Stimulated activated CD4-positive, alpha-beta T cell treated with anti-CD3 and anti-CD28 coated beads, Interleukin-1b, Interleukin-23, amount 100 ng/mL, for 4 hours (primary cell): ENCODE results near the gene ORC5.
"Not testable (repeated sequence)": the region's sequence is repeated elsewhere in the genome, so short reads cannot be mapped to it uniquely, and the experiment has no call there.

Experiments
- DNase-seq, 2 donors: peaks; one replicate each; pipeline ENCODE4 v3.0.0-alpha.2; 2020; ENCODE audit warnings: low read depth in 2 of 2

ORC5 gene

DNA sequence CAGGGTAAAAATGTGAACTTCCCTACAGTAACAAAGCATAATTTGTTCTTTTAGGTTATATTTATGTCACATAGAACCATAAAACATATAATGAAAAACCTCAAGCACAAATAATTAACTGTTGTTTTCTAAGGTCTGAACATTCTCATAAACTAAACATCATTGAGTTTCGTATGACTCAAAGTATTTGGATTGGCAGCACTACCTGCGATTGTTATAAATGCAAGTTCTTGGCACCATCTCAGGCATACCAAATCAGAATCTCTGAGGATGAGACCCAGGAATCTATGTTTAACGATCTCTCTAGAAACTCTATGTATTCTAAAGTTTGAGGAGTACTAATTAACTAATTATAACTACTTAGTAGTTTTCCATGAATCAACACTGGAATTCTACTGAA, 22.5 kb downstream of the ORC5 start:
- DNase-seq = no peak

DNA sequence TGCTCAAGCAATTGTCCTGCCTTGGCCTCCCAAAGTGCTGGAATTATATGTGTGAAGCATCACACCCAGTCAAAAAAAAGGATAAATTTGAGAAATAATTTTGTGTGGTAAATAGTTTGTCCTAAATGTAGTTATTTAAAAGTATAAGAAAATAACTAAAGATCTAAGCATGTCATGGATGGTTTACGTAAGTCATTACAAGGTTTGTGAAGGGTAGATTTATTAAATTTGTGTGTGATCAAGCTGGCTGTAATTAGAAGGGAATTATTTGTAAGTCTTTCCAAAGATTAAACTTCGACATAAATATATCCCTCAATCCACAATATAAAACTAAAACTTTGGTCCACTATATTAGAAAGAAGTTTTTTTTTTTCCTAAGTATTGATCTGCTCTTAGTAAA, 28.6 kb downstream of the ORC5 start:
- DNase-seq = no peak

DNA sequence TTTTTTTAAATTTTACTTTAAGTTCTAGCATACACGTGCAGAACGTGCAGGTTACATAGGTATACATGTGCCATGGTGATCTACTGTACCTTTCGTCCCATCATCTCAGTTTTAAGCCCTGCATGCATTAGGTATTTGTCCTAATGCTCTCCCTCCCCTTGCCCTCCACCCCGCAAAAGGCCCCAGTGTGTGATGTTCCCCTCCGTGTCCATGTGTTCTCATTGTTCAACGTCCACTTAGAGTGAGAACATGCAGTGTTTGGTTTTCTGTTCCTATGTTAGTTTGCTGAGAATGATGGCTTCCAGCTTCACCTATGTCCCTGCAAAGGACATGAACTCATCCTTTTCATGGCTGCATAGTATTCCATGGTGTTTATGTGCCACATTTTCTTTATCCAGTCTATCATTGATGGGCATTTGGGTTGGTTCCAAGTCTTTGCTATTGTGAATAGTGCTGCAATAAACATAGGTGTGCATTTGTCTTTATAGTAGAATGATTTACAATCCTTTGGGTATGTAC, 30.2 kb downstream of the ORC5 start:
- DNase-seq = not testable (repeated sequence)

DNA sequence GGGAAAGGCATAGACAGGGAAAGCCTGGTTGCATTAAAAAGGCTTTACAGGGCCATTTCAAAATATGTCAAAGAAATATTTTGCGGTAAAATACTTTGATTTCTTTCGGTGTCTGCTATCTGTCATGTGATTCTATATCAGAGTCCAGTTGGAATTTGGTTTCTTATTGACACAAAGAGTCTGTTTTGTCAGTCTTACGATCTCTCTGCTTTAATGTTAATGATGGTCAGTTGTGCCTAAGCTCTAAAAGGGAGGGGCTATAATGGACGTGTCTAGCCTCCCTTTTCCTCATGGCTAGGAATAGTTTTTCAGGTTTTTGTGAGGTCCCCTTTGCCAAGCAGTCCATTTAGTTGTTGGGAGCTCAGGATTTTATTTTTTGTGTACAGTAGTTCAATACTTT, 31.5 kb downstream of the ORC5 start:
- DNase-seq = no peak

DNA sequence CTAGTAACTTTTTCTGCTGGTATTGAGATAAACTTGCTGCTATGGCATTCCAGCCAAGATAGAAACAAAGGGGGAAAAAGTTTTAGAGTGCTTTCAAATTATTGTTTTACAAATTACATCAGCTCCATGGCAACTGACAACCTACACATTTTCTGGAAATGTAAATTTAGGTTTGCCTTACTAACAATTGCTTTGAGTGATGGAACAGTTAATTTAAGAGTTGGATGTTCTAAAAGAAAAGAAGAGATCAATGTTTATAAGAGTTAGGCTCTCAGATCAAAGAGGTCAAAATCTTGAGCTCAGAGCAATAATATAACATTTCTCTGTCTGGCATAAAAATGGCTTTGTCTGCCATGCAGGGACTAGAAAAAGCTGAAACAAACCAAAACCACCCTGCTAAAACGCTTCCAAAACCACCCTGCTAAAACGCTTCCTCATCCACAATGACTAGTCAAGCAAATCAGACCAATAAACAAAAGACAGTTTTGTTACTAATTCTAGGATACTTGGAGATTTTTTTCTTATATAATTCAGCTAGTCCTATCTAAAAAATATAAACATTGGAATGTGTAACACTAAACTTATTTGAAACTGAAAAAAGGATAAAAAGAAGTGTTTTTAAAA, 32.3 kb downstream of the ORC5 start:
- no peak for DNase-seq

DNA sequence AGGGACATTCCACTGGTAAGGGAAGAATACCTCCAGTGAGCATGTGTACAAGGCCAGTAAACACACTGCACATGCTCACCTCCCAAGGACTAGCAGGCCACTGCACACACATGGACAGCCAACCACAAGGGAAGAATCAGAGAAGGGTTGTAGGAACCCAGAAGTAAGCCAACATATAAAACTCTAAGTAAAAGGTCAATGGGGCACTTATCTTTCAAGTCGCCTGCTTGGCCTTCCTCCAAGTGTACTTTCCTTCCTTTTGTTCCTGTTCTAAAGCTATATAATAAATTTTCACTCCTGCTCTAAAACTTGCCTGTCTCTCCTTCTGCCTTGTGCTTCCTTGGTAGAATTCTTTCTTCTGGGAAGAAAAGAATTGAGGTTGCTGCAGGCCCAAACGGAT, 33.0 kb downstream of the ORC5 start:
- DNase-seq = no peak

DNA sequence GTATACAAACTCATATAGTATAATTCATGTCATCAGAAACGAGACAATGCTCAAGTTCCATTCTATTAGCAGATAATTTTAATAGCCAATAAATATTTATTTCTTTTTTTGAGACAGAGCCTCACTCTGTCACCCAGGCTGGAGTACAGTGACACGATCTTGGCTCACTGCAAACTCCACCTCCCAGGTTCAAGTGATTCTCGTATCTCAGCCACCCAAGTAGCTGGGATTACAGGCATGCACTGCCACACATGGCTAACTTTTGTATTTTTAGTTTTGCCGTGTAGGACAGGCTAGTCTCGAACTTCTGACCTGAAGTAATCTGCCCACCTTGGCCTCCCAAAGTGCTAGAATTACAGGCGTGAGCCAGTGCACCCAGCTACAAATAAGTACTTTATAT, 45.7 kb downstream of the ORC5 start:
- no peak for DNase-seq

DNA sequence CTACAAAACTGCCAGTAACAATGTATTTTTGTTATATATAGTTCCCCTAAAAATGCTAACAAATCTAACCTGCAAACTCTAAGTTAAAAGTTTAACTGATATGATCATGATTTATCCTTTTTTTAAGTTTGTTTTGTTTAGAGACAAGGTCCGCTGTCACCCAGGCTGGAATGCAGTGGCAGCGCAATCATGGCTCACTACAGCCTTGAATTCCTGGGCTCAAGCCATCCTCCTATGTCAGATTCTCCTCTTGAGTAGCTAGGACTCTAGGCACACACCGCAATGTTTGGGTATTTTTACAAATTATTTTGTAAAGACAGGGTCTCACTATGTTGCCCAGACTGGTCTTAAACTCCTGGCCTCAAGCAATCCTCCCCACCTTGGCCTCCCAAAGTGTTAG, 46.6 kb downstream of the ORC5 start:
- DNase-seq = no peak

DNA sequence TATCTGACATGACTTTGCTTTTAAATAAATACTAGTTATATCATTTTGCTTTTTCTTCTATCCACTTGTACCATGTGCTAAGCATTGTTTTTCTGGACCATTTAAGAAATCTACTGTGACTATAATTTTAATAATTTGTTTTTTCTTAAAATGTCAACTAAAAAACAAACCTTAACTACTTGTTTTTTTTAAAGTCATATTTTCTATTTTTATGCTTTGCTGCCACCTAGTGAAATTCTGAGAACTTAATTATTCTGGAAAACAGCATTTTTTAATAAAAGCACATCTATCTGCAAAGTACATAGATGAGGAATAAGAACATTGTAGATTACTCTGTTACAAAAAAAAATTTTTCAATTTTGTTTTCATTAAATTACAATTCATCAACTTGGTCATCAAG, 47.4 kb downstream of the ORC5 start:
- DNase-seq = no peak

DNA sequence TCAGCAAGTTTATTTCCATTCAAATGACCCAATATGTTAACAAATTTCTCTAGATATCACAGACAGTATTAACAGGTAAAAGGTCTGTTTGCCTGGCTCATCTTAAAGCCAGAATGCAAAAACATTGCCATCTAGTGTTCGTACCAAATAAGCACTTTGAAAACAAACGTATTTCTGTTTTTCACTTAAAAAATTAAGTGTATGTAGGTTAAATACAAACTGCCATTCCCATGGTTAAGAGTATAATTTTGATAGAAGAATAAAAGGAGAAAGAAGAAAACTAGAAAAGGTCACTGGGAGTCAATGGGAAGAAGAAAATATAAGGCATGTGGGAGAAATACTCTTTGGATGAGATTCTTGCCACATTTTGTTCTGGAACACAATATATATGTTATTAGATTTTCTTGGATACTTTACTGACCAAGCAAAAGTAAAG, 51.0 kb downstream of the ORC5 start:
- no peak for DNase-seq

DNA sequence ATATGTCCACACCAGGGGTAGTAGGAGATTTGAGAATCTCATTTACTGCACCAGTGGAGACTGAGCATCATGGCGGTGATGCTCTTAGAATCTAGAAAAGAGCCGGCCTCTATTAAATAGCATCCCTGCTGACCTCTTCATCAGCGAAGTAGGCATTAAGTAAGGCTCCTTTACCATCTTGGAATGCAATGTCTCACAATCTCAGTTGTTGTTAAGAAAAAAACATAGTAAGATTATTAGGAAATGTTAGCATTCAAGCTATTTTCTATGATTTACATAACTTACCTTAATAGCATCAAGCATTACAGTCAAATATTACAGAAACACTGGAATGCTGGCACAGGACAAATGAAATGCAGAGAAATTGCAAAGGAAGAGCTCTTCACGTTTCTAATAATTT, 54.5 kb downstream of the ORC5 start:
- no peak for DNase-seq

DNA sequence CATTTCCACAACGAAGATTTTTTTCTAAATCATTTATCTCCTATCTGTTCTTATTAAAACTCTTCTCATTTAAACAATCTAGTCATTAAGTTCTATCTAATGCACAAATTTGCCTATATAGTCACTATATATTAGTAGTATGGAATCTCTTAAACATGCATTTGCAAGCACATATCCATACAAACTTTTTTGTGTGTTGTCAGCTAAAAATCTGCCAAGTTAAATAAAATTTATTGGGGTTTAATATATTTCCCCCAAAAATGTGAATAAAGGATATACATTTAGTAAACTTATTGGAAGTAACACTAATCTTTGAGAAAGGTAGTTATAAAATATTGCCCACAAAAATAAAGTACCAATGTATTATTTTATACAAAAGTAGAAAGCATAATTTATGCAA, 55.3 kb downstream of the ORC5 start:
- no peak for DNase-seq

DNA sequence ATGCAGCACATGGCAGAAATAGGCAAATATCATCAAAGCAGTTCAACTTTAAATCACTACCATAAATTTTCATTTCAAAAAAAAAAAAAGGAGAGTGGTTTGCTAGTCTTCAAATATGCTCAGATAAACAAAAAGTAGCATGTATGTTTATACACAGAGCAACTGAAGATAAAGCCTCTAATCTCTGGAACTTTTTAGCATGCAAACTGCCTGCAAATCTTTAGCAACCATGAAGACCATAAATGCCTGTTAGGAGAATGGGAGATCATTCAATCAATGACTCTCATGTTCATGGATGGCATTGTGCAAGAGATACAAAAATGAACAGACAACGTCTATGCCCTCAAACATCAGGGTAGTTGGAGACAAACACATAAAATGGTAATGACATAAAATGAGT, 57.3 kb downstream of the ORC5 start:
- no peak for DNase-seq

DNA sequence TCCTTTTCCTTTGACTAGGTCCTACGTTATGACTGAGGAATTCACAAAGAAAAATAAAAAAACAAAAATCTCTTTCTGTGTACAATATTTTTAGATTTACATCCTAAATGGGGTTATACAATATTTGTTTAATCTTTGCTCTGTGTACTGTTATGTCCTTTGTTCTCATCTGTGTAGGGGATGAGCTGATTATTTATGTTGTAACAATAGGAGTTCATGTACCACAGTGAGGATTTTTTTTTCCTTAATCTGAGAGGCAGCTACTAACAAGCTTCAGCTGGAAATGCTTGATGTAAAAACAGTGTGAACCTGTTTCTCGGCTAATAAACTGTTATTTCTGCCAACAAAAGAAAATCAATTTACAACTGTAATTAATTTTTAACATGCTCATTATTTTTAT, 58.0 kb downstream of the ORC5 start:
- DNase-seq = no peak

DNA sequence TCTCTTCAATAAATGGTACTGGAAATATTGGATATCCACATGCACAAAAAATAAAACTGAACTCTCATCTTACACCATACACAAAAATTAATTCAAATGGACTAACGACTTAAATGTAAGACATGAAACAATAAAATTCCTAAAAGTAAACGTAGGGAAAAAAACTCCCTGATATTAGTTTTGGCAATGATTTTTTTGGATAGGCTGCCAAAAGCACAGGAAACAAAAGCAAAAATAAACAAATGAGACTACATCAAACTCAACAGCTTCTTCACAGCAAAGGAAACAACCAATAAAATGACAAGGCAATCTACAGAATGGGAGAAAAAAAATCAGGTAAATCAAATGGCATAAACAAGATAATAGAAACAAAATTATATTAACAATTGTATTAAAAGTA, 65.7 kb downstream of the ORC5 start:
- no peak for DNase-seq

DNA sequence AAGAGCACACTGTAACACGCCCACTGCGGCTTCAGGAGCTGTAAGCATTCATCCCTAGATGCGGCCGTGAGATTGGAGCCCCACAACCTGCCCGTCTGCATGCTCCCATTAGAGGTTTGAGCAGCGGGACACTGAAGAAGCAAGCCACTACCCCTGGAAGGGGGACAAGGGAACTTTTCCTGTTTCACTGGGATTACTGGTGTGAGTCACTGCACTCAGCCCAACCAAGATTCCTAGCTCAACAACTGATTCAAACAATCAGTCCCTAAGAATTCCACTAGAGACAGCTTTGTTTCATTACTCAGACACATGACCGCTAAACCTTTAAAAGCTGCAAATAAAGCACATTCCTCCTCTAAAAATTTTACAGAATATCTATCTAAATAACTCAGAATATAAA, 69.8 kb downstream of the ORC5 start:
- no peak for DNase-seq

DNA sequence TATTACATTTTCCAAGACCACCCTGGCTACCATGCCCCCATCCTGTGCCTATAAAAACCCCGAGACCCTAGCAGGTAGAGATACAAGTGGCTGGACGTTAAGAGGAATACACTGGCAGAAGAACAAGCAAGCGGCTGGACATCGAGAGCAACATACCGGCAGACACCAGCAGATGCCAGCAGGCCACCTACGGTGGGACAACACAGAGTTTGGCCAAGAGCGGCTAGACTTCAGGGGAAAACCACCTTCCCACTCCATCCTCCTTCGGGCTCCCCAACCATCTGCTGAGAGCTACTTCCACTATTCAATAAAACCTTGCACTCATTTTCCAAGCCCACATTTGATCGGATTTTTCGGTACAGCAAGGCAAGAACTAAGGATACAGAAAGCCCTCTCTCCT, 70.3 kb downstream of the ORC5 start:
- no peak for DNase-seq

DNA sequence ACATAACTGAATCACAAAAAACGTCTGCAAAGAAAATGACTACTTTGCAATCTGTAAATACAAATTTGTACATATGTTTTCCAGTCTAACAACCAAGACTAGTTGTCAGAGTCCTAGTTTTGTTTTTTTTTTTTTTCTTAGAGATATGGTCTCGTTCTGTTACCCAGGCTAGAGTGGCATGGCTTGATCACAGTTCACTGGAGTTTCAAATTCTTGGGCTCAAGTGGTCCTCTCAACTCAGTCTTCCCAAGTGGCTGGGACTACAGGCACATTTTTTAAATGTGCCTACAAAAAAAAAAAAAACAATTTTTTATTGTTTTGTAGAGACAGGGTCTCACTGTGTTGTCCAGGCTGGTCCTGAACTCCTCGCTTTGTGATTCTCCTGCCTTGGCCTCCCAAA, 70.8 kb downstream of the ORC5 start:
- DNase-seq = no peak

DNA sequence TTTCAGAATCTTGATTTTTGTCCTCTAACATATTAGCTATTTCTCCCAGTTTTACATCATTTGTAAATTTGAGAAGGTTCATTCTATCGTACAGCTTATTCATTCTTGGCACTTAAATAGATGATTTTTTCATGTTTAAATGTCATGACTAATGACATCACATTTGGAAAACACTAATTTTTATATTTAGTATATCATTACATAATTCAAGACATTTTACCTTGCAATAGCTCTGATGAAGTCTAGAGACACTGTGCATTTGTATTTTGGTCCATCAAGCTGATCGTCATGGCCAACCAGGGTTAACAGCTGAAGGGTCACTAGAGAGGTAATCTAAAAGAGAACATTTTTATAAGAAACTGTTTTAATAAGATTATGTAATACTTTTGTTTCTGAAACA, 71.3 kb downstream of the ORC5 start:
- no peak for DNase-seq

DNA sequence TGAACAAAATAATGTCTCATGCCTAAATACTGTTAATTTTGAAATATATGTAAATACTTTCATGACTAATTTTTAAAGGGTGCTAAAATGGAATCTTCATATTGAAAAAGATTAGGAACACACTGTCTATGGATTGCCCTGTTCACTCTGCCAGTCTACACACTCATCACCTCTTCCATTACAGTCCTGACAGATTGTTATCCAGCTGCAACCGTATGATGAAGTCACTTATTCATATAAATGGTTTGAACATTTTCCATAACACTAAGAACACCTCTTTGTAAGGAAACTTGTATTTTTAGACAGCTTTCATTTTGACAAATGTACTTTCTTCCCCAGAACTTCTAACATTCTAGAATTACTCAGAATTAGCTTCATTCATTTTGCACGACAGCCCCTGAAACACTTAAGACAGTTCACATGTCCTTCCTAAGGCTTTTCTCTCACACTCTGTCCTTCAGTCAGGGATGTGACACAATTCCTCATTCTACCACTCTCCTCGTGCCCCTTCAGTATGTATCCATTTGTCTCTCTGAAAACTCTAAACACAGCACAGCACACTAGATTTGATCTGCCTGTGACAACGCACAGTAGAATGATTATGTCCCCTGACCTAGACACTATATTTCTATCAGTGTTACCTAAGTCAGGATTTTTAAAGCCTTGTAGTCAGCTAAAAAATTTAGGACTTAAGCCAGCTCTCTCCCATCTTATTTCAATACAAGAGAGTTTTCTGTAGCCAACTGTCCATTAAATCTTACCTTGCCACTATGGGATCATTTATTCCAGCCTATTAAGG, 71.9 kb downstream of the ORC5 start:
- no peak for DNase-seq

DNA sequence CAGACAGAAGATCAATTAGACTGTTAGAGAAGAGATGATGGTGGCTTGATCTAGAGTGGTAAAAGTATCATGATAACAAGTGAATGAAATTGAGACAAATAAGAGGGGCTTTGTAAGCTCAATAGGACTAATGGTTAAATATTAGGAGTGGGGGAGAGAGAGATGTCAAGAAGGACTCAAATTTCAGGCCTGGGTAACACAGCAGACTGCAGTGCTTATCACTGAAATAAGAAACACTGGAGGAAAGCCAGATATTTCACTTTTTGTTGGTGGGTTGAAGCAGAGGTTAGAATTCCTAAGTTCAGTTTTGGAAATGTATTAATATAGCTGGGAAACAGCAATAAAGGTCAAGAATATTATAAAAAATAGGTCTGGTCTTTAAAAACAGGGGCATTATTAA, 74.6 kb downstream of the ORC5 start:
- no peak for DNase-seq

DNA sequence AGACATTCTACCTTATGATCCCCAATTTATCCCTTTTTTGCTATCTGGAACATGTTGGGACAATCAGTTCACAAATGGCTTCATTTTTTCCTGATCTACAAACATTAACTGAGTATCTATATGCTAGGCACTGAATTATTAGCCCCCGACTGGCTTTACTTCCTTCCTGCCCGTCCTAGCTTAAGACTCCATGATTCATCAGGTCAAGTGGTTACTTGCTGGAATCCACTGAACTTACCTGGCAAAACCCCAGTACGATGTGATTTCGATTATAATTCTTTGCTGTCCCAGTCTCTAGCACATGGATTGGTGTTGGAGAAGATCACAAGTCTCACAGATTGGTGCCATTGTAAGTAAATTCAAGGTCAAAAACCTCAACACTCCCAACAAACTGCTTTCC, 77.1 kb downstream of the ORC5 start:
- DNase-seq = no peak

DNA sequence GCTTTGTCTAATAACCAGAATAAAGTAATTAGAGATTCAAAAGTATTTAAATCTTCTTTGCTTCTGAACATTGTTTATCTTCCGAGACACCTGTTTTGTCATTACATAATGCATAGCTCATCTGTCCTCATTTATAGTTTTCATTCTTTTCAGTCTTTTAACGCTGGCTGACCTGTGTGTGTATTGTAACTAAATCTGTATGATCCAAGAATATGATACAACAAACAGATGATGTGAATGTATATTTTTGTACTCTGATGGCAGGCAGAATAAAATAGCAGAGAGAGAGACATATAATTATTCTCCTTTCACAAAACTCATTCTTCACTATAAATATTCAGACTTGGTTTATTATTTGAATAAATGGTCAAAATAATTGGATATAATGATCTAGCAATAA, 80.6 kb downstream of the ORC5 start:
- no peak for DNase-seq

DNA sequence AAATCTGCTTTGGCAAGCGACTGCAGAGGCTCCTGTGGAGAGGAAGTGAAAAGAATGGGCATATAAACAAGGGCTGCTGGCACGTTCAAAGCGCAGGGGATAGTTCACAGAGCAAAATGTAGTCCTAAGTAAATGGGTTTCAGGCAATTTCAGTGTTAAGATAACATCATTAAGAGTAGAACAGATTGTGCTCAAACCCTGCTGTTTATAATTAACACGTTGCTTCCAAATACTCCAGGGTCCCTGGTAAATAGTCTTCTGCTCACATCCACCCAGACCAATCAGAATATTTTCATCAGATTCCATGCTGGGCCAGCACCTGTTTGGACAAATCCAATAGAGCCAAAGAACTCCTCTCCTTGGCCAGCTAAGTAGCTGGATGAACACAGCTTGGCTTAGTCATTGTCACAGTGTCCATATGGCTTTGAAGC, 81.4 kb downstream of the ORC5 start:
- no peak for DNase-seq
